HL-60 (cell line): ENCODE data around the gene SLFN5.

ENCODE experiments used
- DNase-seq, 2 experiments: peaks; one replicate each; pipeline ENCODE4 v3.0.0-alpha.2; 2010 to 2020; ENCODE audit warnings: low read depth in 1 of 2, low spot score in 1 of 2
- H3K27ac ChIP-seq: fragments of 250-450 bp; sonication (Bioruptor Pico); replicated peaks from 2 replicates; pipeline ENCODE4 v1.5.1; 2020; ENCODE audit warnings: mild to moderate bottlenecking, moderate library complexity
- H3K27me3 ChIP-seq: fragments of 250-450 bp; sonication (Bioruptor Pico); 2 replicates; pipeline ENCODE4 v1.5.1; 2021; ENCODE audit warnings: mild to moderate bottlenecking, moderate library complexity; ENCODE audit not compliant: insufficient read depth, poor library complexity, severe bottlenecking
- H3K4me3 ChIP-seq: replicated peaks from 2 replicates; pipeline ENCODE4 v1.5.1; 2011; ENCODE audit warnings: mild to moderate bottlenecking, control low read depth, low read length; ENCODE audit not compliant: insufficient read depth
- GABPA ChIP-seq: IDR thresholded peaks from 2 replicates; pipeline ENCODE4 v1.6.1; 2012; ENCODE audit warnings: low read depth
- POLR2AphosphoS5 ChIP-seq: IDR thresholded peaks from 2 replicates; pipeline ENCODE4 v1.6.1; 2012; ENCODE audit warnings: low read depth
- SPI1 ChIP-seq: IDR thresholded peaks from 2 replicates; pipeline ENCODE4 v1.6.1; 2012; ENCODE audit warnings: low read depth, mild to moderate bottlenecking, borderline replicate concordance
- TF ChIP-seq, protein P1 (sequence below): IDR thresholded peaks from 2 replicates; pipeline ENCODE4 v1.6.1; 2012; ENCODE audit warnings: low read depth; ENCODE audit not compliant: insufficient replicate concordance
- TF ChIP-seq, protein P2 (sequence below): IDR thresholded peaks from one replicate; pipeline ENCODE4 v1.5.1; 2011; ENCODE audit warnings: low read length, control low read depth, inconsistent platforms; ENCODE audit not compliant: insufficient read depth

SLFN5 gene

DNA sequence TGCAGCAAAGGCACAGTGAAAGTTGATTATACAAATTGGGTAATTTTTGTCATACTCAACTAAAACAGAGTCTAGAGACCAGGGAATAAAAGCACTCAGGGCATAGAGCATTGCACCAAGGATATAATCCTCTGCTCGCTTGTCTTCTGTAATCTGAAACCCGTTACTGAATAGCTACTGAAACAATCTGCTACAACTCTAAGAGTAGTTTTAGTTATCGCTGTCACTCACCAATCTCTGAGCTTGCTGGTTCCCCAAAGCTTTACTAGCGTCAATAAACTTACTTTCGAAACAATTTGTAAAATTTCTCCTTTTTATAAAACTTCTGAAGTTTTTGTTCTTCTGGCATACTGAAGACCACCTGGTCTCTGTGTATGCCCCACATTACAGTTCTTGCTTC is 25.8 kb upstream of the SLFN5 start:
- TF ChIP-seq, protein P1, sequence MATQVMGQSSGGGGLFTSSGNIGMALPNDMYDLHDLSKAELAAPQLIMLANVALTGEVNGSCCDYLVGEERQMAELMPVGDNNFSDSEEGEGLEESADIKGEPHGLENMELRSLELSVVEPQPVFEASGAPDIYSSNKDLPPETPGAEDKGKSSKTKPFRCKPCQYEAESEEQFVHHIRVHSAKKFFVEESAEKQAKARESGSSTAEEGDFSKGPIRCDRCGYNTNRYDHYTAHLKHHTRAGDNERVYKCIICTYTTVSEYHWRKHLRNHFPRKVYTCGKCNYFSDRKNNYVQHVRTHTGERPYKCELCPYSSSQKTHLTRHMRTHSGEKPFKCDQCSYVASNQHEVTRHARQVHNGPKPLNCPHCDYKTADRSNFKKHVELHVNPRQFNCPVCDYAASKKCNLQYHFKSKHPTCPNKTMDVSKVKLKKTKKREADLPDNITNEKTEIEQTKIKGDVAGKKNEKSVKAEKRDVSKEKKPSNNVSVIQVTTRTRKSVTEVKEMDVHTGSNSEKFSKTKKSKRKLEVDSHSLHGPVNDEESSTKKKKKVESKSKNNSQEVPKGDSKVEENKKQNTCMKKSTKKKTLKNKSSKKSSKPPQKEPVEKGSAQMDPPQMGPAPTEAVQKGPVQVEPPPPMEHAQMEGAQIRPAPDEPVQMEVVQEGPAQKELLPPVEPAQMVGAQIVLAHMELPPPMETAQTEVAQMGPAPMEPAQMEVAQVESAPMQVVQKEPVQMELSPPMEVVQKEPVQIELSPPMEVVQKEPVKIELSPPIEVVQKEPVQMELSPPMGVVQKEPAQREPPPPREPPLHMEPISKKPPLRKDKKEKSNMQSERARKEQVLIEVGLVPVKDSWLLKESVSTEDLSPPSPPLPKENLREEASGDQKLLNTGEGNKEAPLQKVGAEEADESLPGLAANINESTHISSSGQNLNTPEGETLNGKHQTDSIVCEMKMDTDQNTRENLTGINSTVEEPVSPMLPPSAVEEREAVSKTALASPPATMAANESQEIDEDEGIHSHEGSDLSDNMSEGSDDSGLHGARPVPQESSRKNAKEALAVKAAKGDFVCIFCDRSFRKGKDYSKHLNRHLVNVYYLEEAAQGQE = no peak
- TF ChIP-seq SPI1 = no peak
- TF ChIP-seq, protein P2, sequence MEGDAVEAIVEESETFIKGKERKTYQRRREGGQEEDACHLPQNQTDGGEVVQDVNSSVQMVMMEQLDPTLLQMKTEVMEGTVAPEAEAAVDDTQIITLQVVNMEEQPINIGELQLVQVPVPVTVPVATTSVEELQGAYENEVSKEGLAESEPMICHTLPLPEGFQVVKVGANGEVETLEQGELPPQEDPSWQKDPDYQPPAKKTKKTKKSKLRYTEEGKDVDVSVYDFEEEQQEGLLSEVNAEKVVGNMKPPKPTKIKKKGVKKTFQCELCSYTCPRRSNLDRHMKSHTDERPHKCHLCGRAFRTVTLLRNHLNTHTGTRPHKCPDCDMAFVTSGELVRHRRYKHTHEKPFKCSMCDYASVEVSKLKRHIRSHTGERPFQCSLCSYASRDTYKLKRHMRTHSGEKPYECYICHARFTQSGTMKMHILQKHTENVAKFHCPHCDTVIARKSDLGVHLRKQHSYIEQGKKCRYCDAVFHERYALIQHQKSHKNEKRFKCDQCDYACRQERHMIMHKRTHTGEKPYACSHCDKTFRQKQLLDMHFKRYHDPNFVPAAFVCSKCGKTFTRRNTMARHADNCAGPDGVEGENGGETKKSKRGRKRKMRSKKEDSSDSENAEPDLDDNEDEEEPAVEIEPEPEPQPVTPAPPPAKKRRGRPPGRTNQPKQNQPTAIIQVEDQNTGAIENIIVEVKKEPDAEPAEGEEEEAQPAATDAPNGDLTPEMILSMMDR = no peak
- no peak for TF ChIP-seq GABPA
- TF ChIP-seq POLR2AphosphoS5 = no peak
- no peak for DNase-seq
- Histone ChIP-seq H3K27me3 (peaks cover 2% of the 10 kb centered on the region), H3K27ac (no peak overlapping the region), H3K4me3 (no peak overlapping the region)

DNA sequence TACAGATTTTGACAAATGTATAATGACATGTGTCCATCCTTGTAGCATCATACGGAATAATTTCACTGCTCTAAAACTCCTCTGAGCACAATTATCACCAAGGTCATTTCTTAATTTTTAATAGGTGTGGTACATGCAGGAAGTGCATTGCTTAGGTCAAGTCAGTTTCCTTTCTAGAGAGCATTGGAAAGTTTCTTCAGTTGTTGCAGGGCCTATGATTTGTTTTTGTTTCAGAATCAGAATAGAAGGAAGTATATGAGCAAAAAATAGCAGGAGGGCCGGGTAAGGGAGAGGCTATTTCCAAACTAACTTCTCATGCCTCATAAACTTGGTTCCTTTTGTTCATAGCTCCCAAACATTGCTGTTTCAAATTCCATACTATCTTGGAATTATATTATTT is 24.0 kb upstream of the SLFN5 start:
- Histone ChIP-seq H3K4me3 (no peak overlapping the region), H3K27me3 (peaks cover 2% of the 10 kb centered on the region), H3K27ac (no peak overlapping the region)
- no peak for DNase-seq
- TF ChIP-seq, protein P1 = no peak
- TF ChIP-seq GABPA (no peak), SPI1 (no peak), POLR2AphosphoS5 (no peak)
- TF ChIP-seq, protein P2 = no peak

DNA sequence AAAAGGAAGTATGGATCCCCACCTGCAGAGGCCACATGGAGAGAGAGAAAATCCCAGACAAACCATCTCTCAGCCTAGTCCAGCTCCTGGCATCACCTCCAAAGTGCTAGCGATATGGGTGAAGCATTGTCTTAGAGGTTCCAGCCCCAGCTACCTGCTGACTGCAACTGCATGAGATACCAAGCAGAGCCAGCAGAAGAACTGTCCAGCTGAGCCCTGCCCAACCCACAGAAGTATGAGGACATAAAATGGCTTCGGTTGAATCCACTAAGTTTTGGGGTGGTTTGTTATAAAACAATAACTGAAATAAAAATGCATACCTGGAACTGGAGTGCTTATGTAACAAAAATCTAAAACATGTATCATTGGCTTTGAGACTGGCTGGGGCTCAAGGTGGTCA is 20.4 kb upstream of the SLFN5 start:
- Histone ChIP-seq H3K27ac (no peak overlapping the region), H3K27me3 (no peaks in the 10 kb centered on the region), H3K4me3 (no peak overlapping the region)
- TF ChIP-seq GABPA (no peak), POLR2AphosphoS5 (no peak), SPI1 (no peak)
- TF ChIP-seq, protein P2 = no peak
- TF ChIP-seq, protein P1 = no peak
- DNase-seq = no peak
